GM19023 (cell line): ENCODE measurements around the gene TOB1.

Experiments used
- ATAC-seq: cut with Tn5 transposase; IDR thresholded peaks from one replicate; pipeline ENCODE4 v1.9.1; 2021; ENCODE audit warnings: mild to moderate bottlenecking, moderate library complexity; ENCODE audit not compliant: unreplicated experiment

Gene TOB1

GRCh38 chr17:50833510-50834428 is 32.4 kb downstream of the TOB1 start:
- no peak for ATAC-seq

GRCh38 chr17:50832864-50833381 is 33.2 kb downstream of the TOB1 start:
- ATAC-seq: no peak

GRCh38 chr17:50832267-50832863 is 33.8 kb downstream of the TOB1 start:
- ATAC-seq: no peak

GRCh38 chr17:50831471-50831928 is 34.7 kb downstream of the TOB1 start:
- ATAC-seq: no peak

GRCh38 chr17:50830994-50831393 is 35.2 kb downstream of the TOB1 start:
- no peak for ATAC-seq

- no peak for ATAC-seq
Measured at GRCh38 chr17:50830352-50830751, 35.8 kb downstream of the TOB1 start.

GRCh38 chr17:50829332-50829731 is 36.8 kb downstream of the TOB1 start:
- no peak for ATAC-seq

GRCh38 chr17:50828508-50829170 is 37.5 kb downstream of the TOB1 start:
- peak; percentile 82 for ATAC-seq

GRCh38 chr17:50825188-50825587 is 41.0 kb downstream of the TOB1 start:
- ATAC-seq: no peak

GRCh38 chr17:50824429-50824828 is 41.7 kb downstream of the TOB1 start:
- no peak for ATAC-seq

GRCh38 chr17:50822550-50822949 is 43.6 kb downstream of the TOB1 start:
- ATAC-seq: no peak

- no peak for ATAC-seq
Measured at GRCh38 chr17:50820651-50821050, 45.5 kb downstream of the TOB1 start.

- no peak for ATAC-seq
Measured at GRCh38 chr17:50818921-50819657, 47.1 kb downstream of the TOB1 start.

GRCh38 chr17:50818261-50818660 is 47.9 kb downstream of the TOB1 start:
- ATAC-seq: no peak

GRCh38 chr17:50817838-50818237 is 48.3 kb downstream of the TOB1 start:
- ATAC-seq: no peak

GRCh38 chr17:50816771-50817751 is 49.1 kb downstream of the TOB1 start:
- ATAC-seq: no peak

GRCh38 chr17:50816271-50816670 is 49.9 kb downstream of the TOB1 start:
- no peak for ATAC-seq

- no peak for ATAC-seq
Measured at GRCh38 chr17:50815400-50815799, 50.8 kb downstream of the TOB1 start.

- no peak for ATAC-seq
Measured at GRCh38 chr17:50813583-50813982, 52.6 kb downstream of the TOB1 start.
